ENCODE results near the gene CWC22.

- TF ChIP-seq CTCF (conservative IDR thresholded peaks at IDR 0.05 in 1 of 2, IDR thresholded peaks at IDR 0.05 in 1 of 2; ENCODE audit: low read depth in 1 of 2, low read length in 2 of 2): no peak
- TF ChIP-seq EZH2 (IDR thresholded peaks at IDR 0.05; ENCODE audit: low read length, missing control alignments): no peak
Observed at GRCh38 chr2:179949438-179949837, 57.7 kb downstream of the CWC22 start.

Measured in fibroblast of lung (primary cell).